HCT116 (cell line): ENCODE measurements around the gene PIH1D1.

Experiments used
- CBX3 ChIP-seq: IDR thresholded peaks from 2 replicates; pipeline ENCODE4 v1.6.1; 2012; ENCODE audit warnings: low read depth
- CTCF ChIP-seq, 3 experiments: fragments of 200-600 bp in 1 of 3; sonication (generic) in 1 of 3; IDR thresholded peaks in 2 of 3; conservative IDR thresholded peaks in 1 of 3; 2 replicates each; pipeline ENCODE4 v1.5.1; 2012 to 2017; ENCODE audit warnings: low read depth in 2 of 3, low read length in 2 of 3, antibody characterized with exemption in 1 of 3, borderline replicate concordance in 1 of 3, control low read depth in 1 of 3, mild to moderate bottlenecking in 1 of 3, mixed read lengths in 1 of 3, mixed run types in 1 of 3, moderate library complexity in 1 of 3; ENCODE audit not compliant: insufficient read depth in 1 of 3
- ELF1 ChIP-seq: IDR thresholded peaks from 2 replicates; pipeline ENCODE4 v1.6.1; 2012; ENCODE audit warnings: low read depth, borderline replicate concordance
- EZH2phosphoT487 ChIP-seq: fragments of 200-600 bp; IDR thresholded peaks from 2 replicates; pipeline ENCODE4 v1.6.1; 2018; ENCODE audit warnings: antibody characterized with exemption, borderline replicate concordance
- MAX ChIP-seq: IDR thresholded peaks from 2 replicates; pipeline ENCODE4 v1.6.1; 2012
- POLR2A ChIP-seq: IDR thresholded peaks from 2 replicates; pipeline ENCODE4 v1.7.0; 2011; ENCODE audit warnings: borderline replicate concordance; ENCODE audit not compliant: insufficient read depth, insufficient read length; ENCODE audit errors: extremely low read depth
- POLR2AphosphoS5 ChIP-seq: IDR thresholded peaks from 2 replicates; pipeline ENCODE4 v1.6.1; 2011; ENCODE audit warnings: mild to moderate bottlenecking, low read depth, low read length, moderate library complexity

GRCh38 chr19:49423985-49424303 lies 27.7 kb downstream of the PIH1D1 start:
- TF ChIP-seq POLR2A (no peak), ELF1 (no peak), CBX3 (no peak), CTCF (IDR thresholded peaks at IDR 0.05 in 2 of 3, conservative IDR thresholded peaks at IDR 0.05 in 1 of 3; ENCODE audit: borderline replicate concordance in 1 of 3, insufficient read depth in 1 of 3, low read depth in 2 of 3, low read length in 2 of 3) (no peak), MAX (no peak), EZH2phosphoT487 (no peak), POLR2AphosphoS5 (no peak)
